B cell (primary cell): Measurements from ENCODE around the gene LSP1. TPM values are rescaled to one million over a fixed set of nuclear protein-coding genes. Genes with fewer than 3 reads are reported as not detected.

Source experiments
- ATAC-seq: fragments of 200-7000 bp; cut with Tn5 transposase; one replicate; pipeline ENCODE4 v1.10.0; 2021; ENCODE audit warnings: low read depth, mild to moderate bottlenecking, moderate number of reproducible peaks, moderate library complexity
- CTCF ChIA-PET: fragments of 350-600 bp; sonication (Branson Sonifier 250); formaldehyde crosslinking; loops from one replicate; lab custom pipeline; 2021; ENCODE audit warnings: antibody characterized with exemption, inconsistent platforms; lab: Charles Lee
- POLR2A ChIA-PET: fragments of 350-600 bp; sonication (Branson Sonifier 250); formaldehyde crosslinking; loops from one replicate; lab custom pipeline; 2021; ENCODE audit warnings: antibody characterized with exemption; lab: Charles Lee
- DNase-seq: peaks from one replicate; pipeline ENCODE4 v3.0.0; 2013
- H2AFZ ChIP-seq: 2 replicates; pipeline ENCODE4 v1.6.1; 2012; ENCODE audit warnings: mild to moderate bottlenecking, low read depth, low read length; ENCODE audit not compliant: insufficient read depth, poor library complexity, severe bottlenecking
- H3K27ac ChIP-seq, 2 donors: 1 replicate in 1 of 2; 2 replicates in 1 of 2; pipeline ENCODE4 v1.5.1; 2012 to 2013; ENCODE audit warnings: low read length in 2 of 2, mild to moderate bottlenecking in 2 of 2, moderate library complexity in 1 of 2
- H3K27me3 ChIP-seq, 4 experiments: fragments of 200-600 bp in 1 of 4; sonication (generic) in 1 of 4; replicated peaks in 1 of 4; 1 replicate in 2 of 4; 2 replicates in 2 of 4; pipeline versions ENCODE4 v1.6.1 to v1.7.0; 2013 to 2016; ENCODE audit warnings: low read length in 3 of 4, mild to moderate bottlenecking in 2 of 4, mixed read lengths in 1 of 4, moderate library complexity in 1 of 4; ENCODE audit not compliant: insufficient read depth in 4 of 4, control insufficient read depth in 3 of 4; ENCODE audit errors: control extremely low read depth in 1 of 4
- H3K36me3 ChIP-seq, 2 experiments: replicated peaks in 1 of 2; 1 replicate in 1 of 2; 2 replicates in 1 of 2; pipeline versions ENCODE4 v1.6.1 to v1.7.1; 2013; ENCODE audit warnings: low read length in 1 of 2; ENCODE audit not compliant: insufficient read depth in 2 of 2, control insufficient read depth in 1 of 2; ENCODE audit errors: control extremely low read depth in 1 of 2, extremely low read depth in 1 of 2
- H3K4me1 ChIP-seq, 2 donors: fragments of 200-600 bp in 1 of 2; sonication (generic) in 1 of 2; 1 replicate in 1 of 2; 2 replicates in 1 of 2; pipeline versions ENCODE4 v1.5.1 to v1.6.1; 2013 to 2017; ENCODE audit warnings: low read length in 2 of 2; ENCODE audit not compliant: control insufficient read depth in 2 of 2, insufficient read depth in 2 of 2
- H3K4me2 ChIP-seq: replicated peaks from 2 replicates; pipeline ENCODE3; 2012; ENCODE audit warnings: mild to moderate bottlenecking, low read depth, low read length; ENCODE audit not compliant: poor library complexity, severe bottlenecking
- H3K4me3 ChIP-seq, 5 experiments: fragments of 200-600 bp in 1 of 5; sonication (generic) in 1 of 5; 1 replicate in 3 of 5; 2 replicates in 2 of 5; pipeline versions ENCODE4 v1.5.1 to v1.7.0; 2011 to 2016; ENCODE audit warnings: low read length in 4 of 5, mild to moderate bottlenecking in 4 of 5, low read depth in 2 of 5, control low read depth in 1 of 5, moderate library complexity in 1 of 5; ENCODE audit not compliant: insufficient read depth in 1 of 5; ENCODE audit errors: control extremely low read depth in 1 of 5, extremely low read depth in 1 of 5
- H3K79me2 ChIP-seq: fragments of 200-600 bp; sonication (generic); one replicate; pipeline ENCODE4 v1.6.0; 2016; ENCODE audit warnings: low read length; ENCODE audit not compliant: control insufficient read depth, insufficient read depth
- H3K9ac ChIP-seq: fragments of 200-600 bp; sonication (generic); 2 replicates; pipeline ENCODE4 v1.6.1; 2017; ENCODE audit warnings: mild to moderate bottlenecking, low read length, moderate library complexity
- H3K9me3 ChIP-seq, 3 donors: one replicate each; pipeline versions ENCODE4 v1.6.1 to v1.7.1; 2013; ENCODE audit warnings: low read length in 2 of 3; ENCODE audit not compliant: control insufficient read depth in 2 of 3, insufficient read depth in 1 of 3; ENCODE audit errors: control extremely low read depth in 1 of 3
- H4K20me1 ChIP-seq: 2 replicates; pipeline ENCODE4 v1.6.0; 2012; ENCODE audit warnings: mild to moderate bottlenecking, low read length; ENCODE audit not compliant: insufficient read depth, control insufficient read depth, poor library complexity, severe bottlenecking
- H3K27ac Mint-ChIP-seq: one replicate; pipeline ENCODE4 v1.8.0; 2021; ENCODE audit warnings: mixed read lengths
- H3K27me3 Mint-ChIP-seq: one replicate; pipeline ENCODE4 v1.8.0; 2021; ENCODE audit warnings: mixed read lengths
- H3K4me1 Mint-ChIP-seq: one replicate; pipeline ENCODE4 v1.8.0; 2021; ENCODE audit warnings: mixed read lengths
- H3K4me3 Mint-ChIP-seq: one replicate; pipeline ENCODE4 v1.8.0; 2021; ENCODE audit warnings: mixed read lengths
- H3K9me3 Mint-ChIP-seq: one replicate; pipeline ENCODE4 v1.8.0; 2022; ENCODE audit warnings: mixed read lengths; ENCODE audit not compliant: insufficient read depth
- EZH2 ChIP-seq: IDR thresholded peaks from 2 replicates; pipeline ENCODE4 v1.6.1; 2012; ENCODE audit warnings: borderline replicate concordance, low read depth, mild to moderate bottlenecking, moderate library complexity, low read length; ENCODE audit not compliant: insufficient read depth, poor library complexity, severe bottlenecking
- WGBS: methylation state at CpG from one replicate; pipeline ENCODE4 v1.1.5; 2013; ENCODE audit warnings: missing lambda C conversion rate; ENCODE audit not compliant: insufficient coverage; 5-methylcytosine and 5-hydroxymethylcytosine counted together
- intact Hi-C: fragments of 100-400 bp; cut with micrococcal nuclease; formaldehyde crosslinking; loops from one replicate; pipeline ENCODE4 v1.10.0; 2022
- polyA plus RNA-seq: library from polyadenylated mRNA; depleted of rRNA; stranded (reverse); fragments of >200 nt; gene quantifications from 2 replicates; pipeline ENCODE4 v1.2.3, GENCODE V29; 2012
- total RNA-seq, 2 donors: library from RNA; stranded (reverse); fragments of 120-200 nt in 1 of 2; gene quantifications; 1 replicate in 1 of 2; 2 replicates in 1 of 2; pipeline versions ENCODE4 v1.2.3 to v1.2.4, GENCODE V29; 2013 to 2022
- TF ChIP-seq, protein P1 (sequence below): fragments of 200-600 bp; IDR thresholded peaks from one replicate; pipeline ENCODE4 v1.8.0; 2022; ENCODE audit warnings: antibody characterized with exemption, mild to moderate bottlenecking

LSP1 gene
- total and polyA plus RNA-seq, 2 donors (not counting 1 experiment from before 2014, with no cell fraction given): 249 to 446 TPM

DNA sequence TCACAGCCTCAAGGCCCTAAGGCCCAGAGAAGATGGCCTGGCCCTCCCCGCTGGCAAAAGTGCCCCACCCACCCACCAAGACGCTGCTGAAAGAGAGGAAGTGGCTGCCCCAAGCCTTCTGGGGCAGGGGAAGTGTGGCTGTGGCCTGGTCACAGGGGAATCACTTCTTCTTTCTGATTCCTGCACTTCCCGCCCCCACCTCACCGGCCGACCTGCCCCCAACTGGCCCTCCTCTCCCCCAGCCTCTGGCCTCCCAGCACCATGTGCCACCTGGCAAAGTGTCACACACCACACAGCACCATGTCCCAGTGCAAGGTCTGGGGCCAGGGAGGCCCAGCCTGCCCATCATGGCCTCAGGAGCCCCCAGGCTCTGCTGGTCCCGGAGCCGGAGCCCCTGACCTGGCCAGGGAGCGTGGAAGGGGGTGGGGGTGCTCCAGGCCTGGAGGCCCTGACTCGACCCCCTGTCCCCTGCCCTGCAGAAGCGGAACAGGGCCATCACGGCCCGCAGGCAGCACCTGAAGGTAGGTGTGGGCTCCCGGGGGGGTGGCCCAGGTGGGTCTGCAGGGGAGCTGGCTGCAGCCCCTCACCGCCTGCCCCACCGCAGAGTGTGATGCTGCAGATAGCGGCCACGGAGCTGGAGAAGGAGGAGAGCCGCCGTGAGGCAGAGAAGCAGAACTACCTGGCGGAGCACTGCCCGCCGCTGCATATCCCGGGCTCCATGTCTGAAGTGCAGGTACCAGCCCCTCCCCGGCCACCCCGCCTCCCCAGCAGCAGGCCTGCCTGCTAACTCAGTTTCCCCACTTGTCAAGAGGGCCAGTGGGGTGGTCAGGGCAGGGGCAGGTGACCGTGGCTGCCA is 12.7 kb upstream of the LSP1 start:
- DNase-seq (peak; percentile 86), ATAC-seq (peak; percentile 73)
- Histone ChIP-seq H3K4me2 (peak overlapping the region; percentile 78), H3K9ac (peak overlapping the region; percentile 55), H3K4me1 (peaks cover 57 to 63% of the 10 kb centered on the region in 2 donors), H3K36me3 (peaks cover 0 to 4% of the 10 kb centered on the region in 2 experiments), H2AFZ (peak overlapping the region; percentile 27), H3K27me3 (no peaks in the 10 kb centered on the region), H3K27ac (peak overlapping the region; percentile 79 to 83), H3K9me3 (no peaks in the 10 kb centered on the region), H4K20me1 (no peaks in the 10 kb centered on the region), H3K4me3 (peak overlapping the region in 4 of 5 experiments; percentile 43 to 57 (median 48)), H3K79me2 (peaks cover 39% of the 10 kb centered on the region)
- intact Hi-C loops: loop anchor here (1.0 to 10.0 kb wide), 2 partner anchors 12 to 75 kb away; partner anchors contain the start of gene CTSD
- WGBS: 35% methylated on average over 24 of the region's 26 CpGs
- CTCF ChIA-PET: interaction anchor here (0.6 to 4.0 kb wide), 11 partner anchors 8 to 312 kb away, joined by 3 to 30 read pairs (median 5); partner anchors contain the start of gene LSP1
- Mint-ChIP-seq H3K4me1 (peaks cover 48% of the 10 kb centered on the region), H3K27ac (peak overlapping the region; percentile 92), H3K4me3 (peak overlapping the region; percentile 79), H3K27me3 (no peaks in the 10 kb centered on the region), H3K9me3 (no peaks in the 10 kb centered on the region)
- TF ChIP-seq, protein P1, sequence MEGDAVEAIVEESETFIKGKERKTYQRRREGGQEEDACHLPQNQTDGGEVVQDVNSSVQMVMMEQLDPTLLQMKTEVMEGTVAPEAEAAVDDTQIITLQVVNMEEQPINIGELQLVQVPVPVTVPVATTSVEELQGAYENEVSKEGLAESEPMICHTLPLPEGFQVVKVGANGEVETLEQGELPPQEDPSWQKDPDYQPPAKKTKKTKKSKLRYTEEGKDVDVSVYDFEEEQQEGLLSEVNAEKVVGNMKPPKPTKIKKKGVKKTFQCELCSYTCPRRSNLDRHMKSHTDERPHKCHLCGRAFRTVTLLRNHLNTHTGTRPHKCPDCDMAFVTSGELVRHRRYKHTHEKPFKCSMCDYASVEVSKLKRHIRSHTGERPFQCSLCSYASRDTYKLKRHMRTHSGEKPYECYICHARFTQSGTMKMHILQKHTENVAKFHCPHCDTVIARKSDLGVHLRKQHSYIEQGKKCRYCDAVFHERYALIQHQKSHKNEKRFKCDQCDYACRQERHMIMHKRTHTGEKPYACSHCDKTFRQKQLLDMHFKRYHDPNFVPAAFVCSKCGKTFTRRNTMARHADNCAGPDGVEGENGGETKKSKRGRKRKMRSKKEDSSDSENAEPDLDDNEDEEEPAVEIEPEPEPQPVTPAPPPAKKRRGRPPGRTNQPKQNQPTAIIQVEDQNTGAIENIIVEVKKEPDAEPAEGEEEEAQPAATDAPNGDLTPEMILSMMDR: no peak
- no peak for TF ChIP-seq EZH2
- POLR2A ChIA-PET: interaction anchor here (0.9 to 2.9 kb wide), 7 partner anchors 7 to 42 kb away, joined by 5 to 28 read pairs (median 9); partner anchors contain the start of gene LSP1
